Endodermal cell (in vitro differentiated cells): ENCODE results near the gene CD38. TPM values are rescaled to one million over a fixed set of nuclear protein-coding genes. Genes with fewer than 3 reads are reported as not detected.
A peak's percentile ranks its signal among the peaks of the same experiment; 100 is the strongest.

Experiments
- DNase-seq: peaks from one replicate; pipeline ENCODE4 v3.0.0-alpha.2; 2017
- H3K27ac ChIP-seq: 2 replicates; pipeline ENCODE4 v1.5.1; 2013; ENCODE audit warnings: mild to moderate bottlenecking, low read depth, low read length, moderate library complexity
- H3K27me3 ChIP-seq: 2 replicates; pipeline ENCODE4 v1.6.1; 2013; ENCODE audit warnings: mild to moderate bottlenecking, low read length, moderate library complexity; ENCODE audit not compliant: insufficient read depth, control insufficient read depth, poor library complexity, severe bottlenecking
- H3K36me3 ChIP-seq: 2 replicates; pipeline ENCODE4 v1.7.0; 2013; ENCODE audit warnings: mild to moderate bottlenecking, low read length, moderate library complexity; ENCODE audit not compliant: control insufficient read depth, insufficient read depth
- H3K4me1 ChIP-seq: one replicate; pipeline ENCODE4 v1.7.0; 2013; ENCODE audit warnings: low read length; ENCODE audit not compliant: control insufficient read depth, insufficient read depth
- H3K4me3 ChIP-seq: 2 replicates; pipeline ENCODE4 v1.5.1; 2013; ENCODE audit warnings: mild to moderate bottlenecking, low read length, moderate library complexity
- H3K9ac ChIP-seq: 2 replicates; pipeline ENCODE4 v1.6.1; 2013; ENCODE audit warnings: mild to moderate bottlenecking, low read length, moderate library complexity; ENCODE audit not compliant: poor library complexity, severe bottlenecking; ENCODE audit errors: extremely low read depth
- H3K9me3 ChIP-seq: 2 replicates; pipeline ENCODE4 v1.6.1; 2013; ENCODE audit warnings: mild to moderate bottlenecking, low read length, moderate library complexity; ENCODE audit not compliant: control insufficient read depth
- H3K27ac Mint-ChIP-seq: 2 replicates; pipeline ENCODE4 v1.8.0; 2020; ENCODE audit warnings: mixed read lengths
- H3K27me3 Mint-ChIP-seq: 2 replicates; pipeline ENCODE4 v1.8.0; 2021; ENCODE audit warnings: mild to moderate bottlenecking, mixed read lengths; ENCODE audit not compliant: insufficient read depth
- H3K36me3 Mint-ChIP-seq: 2 replicates; pipeline ENCODE4 v1.8.0; 2020; ENCODE audit warnings: low read depth, mixed read lengths
- H3K4me1 Mint-ChIP-seq: 2 replicates; pipeline ENCODE4 v1.8.0; 2020; ENCODE audit warnings: mixed read lengths
- H3K4me3 Mint-ChIP-seq: 2 replicates; pipeline ENCODE4 v1.8.0; 2020; ENCODE audit warnings: mild to moderate bottlenecking, moderate library complexity, mixed read lengths
- H3K9me3 Mint-ChIP-seq: 2 replicates; pipeline ENCODE4 v1.8.0; 2020; ENCODE audit warnings: mild to moderate bottlenecking, mixed read lengths
- WGBS, 2 experiments: methylation state at CpG; one replicate each; pipeline versions ENCODE4 v1.1.5 to v1.1.7; 2013; ENCODE audit warnings: missing lambda C conversion rate in 2 of 2, mixed read lengths in 1 of 2; ENCODE audit not compliant: insufficient coverage in 1 of 2, insufficient read length in 1 of 2; 5-methylcytosine and 5-hydroxymethylcytosine counted together
- total RNA-seq, 2 donors: library from RNA; stranded (reverse); fragmentation: NEBNext Ultra II Directional in 1 of 2; extraction: Animal tissue kit (Norgen Biotek cat#: 25700) in 1 of 2; gene quantifications; 2 replicates in 1 of 2; 3 replicates in 1 of 2; pipeline ENCODE4 v1.2.1, GENCODE V29; 2021
- TF ChIP-seq, protein P1 (sequence below): fragments of 200-600 bp; sonication (generic); conservative IDR thresholded peaks from 2 replicates; pipeline ENCODE4 v1.5.0; 2021; ENCODE audit warnings: antibody characterized with exemption, mild to moderate bottlenecking

The CD38 gene
- total RNA-seq, 2 donors from 2014 or later, result 0.11 TPM; not detected in 1

- no peaks in the 10 kb centered on the region for H3K27me3 ChIP-seq
- Mint-ChIP-seq H3K9me3 (no peaks in the 10 kb centered on the region), H3K4me1 (no peaks in the 10 kb centered on the region), H3K27me3 (no peaks in the 10 kb centered on the region), H3K4me3 (no peak overlapping the region), H3K36me3 (no peaks in the 10 kb centered on the region), H3K27ac (peak overlapping the region; percentile 28)
- no peaks in the 10 kb centered on the region for H3K4me1 ChIP-seq
- TF ChIP-seq, protein P1, sequence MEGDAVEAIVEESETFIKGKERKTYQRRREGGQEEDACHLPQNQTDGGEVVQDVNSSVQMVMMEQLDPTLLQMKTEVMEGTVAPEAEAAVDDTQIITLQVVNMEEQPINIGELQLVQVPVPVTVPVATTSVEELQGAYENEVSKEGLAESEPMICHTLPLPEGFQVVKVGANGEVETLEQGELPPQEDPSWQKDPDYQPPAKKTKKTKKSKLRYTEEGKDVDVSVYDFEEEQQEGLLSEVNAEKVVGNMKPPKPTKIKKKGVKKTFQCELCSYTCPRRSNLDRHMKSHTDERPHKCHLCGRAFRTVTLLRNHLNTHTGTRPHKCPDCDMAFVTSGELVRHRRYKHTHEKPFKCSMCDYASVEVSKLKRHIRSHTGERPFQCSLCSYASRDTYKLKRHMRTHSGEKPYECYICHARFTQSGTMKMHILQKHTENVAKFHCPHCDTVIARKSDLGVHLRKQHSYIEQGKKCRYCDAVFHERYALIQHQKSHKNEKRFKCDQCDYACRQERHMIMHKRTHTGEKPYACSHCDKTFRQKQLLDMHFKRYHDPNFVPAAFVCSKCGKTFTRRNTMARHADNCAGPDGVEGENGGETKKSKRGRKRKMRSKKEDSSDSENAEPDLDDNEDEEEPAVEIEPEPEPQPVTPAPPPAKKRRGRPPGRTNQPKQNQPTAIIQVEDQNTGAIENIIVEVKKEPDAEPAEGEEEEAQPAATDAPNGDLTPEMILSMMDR, result no peak
- DNase-seq, result no peak
- no peaks in the 10 kb centered on the region for H3K36me3 ChIP-seq
- H3K27ac ChIP-seq, result no peak overlapping the region
- no peak overlapping the region for H3K4me3 ChIP-seq
- WGBS, 2 experiments, result 97% methylated on average over 2 of the region's 2 CpGs; no CpG with 5 or more reads in 1 of the 2 experiments
- no peak overlapping the region for H3K9ac ChIP-seq
- H3K9me3 ChIP-seq, result no peaks in the 10 kb centered on the region
Measured at GRCh38 chr4:15811703-15812337, 33.7 kb downstream of the CD38 start.

GRCh38 chr4:15832523-15833451 lies 54.7 kb downstream of the CD38 start:
- H3K27ac Mint-ChIP-seq, result no peak overlapping the region
- no peaks in the 10 kb centered on the region for H3K9me3 ChIP-seq
- H3K4me1 ChIP-seq, result no peaks in the 10 kb centered on the region
- WGBS, 2 experiments, result 96 to 100% methylated on average over 1 to 2 of the region's 3 CpGs
- no peaks in the 10 kb centered on the region for H3K36me3 ChIP-seq
- no peak overlapping the region for H3K27ac ChIP-seq
- H3K4me1 Mint-ChIP-seq, result no peaks in the 10 kb centered on the region
- no peak for DNase-seq
- no peak overlapping the region for H3K9ac ChIP-seq
- H3K9me3 Mint-ChIP-seq, result peaks cover 9% of the 10 kb centered on the region
- H3K36me3 Mint-ChIP-seq, result no peaks in the 10 kb centered on the region
- H3K4me3 Mint-ChIP-seq, result no peak overlapping the region
- H3K27me3 Mint-ChIP-seq, result no peaks in the 10 kb centered on the region
- H3K4me3 ChIP-seq, result no peak overlapping the region
- TF ChIP-seq, protein P1, result no peak
- H3K27me3 ChIP-seq, result no peaks in the 10 kb centered on the region

- Histone ChIP-seq H3K36me3 (no peaks in the 10 kb centered on the region), H3K9ac (no peak overlapping the region), H3K9me3 (no peaks in the 10 kb centered on the region), H3K27me3 (no peaks in the 10 kb centered on the region), H3K4me1 (no peaks in the 10 kb centered on the region), H3K4me3 (no peak overlapping the region), H3K27ac (no peak overlapping the region)
- TF ChIP-seq, protein P1, result no peak
- WGBS, 2 experiments, result 88 to 91% methylated on average over 1 of the region's 1 CpG
- no peak overlapping the region for H3K4me3 Mint-ChIP-seq
- H3K36me3 Mint-ChIP-seq, result no peaks in the 10 kb centered on the region
- H3K4me1 Mint-ChIP-seq, result no peaks in the 10 kb centered on the region
- H3K27me3 Mint-ChIP-seq, result no peaks in the 10 kb centered on the region
- no peak for DNase-seq
- peaks cover 9% of the 10 kb centered on the region for H3K9me3 Mint-ChIP-seq
- no peak overlapping the region for H3K27ac Mint-ChIP-seq
Measured at GRCh38 chr4:15833801-15834200, 55.7 kb downstream of the CD38 start.
